GM19023 (cell line): Measurements from ENCODE around the gene ADAM15.
A peak's percentile ranks its signal among the peaks of the same experiment; 100 is the strongest.

ENCODE experiments used
- ATAC-seq: cut with Tn5 transposase; IDR thresholded peaks from one replicate; pipeline ENCODE4 v1.9.1; 2021; ENCODE audit warnings: mild to moderate bottlenecking, moderate library complexity; ENCODE audit not compliant: unreplicated experiment

Gene ADAM15

GRCh38 chr1:155050560-155051341 is at the start of gene ADAM15:
Gene ADAM15, plus strand, starts transcription at chr1:155051316. Its CDS starts 71 bp downstream, at chr1:155051387.
- peak; percentile 78 for ATAC-seq

- no peak for ATAC-seq
Measured at GRCh38 chr1:155001425-155001674, 49.8 kb upstream of the ADAM15 start.

GRCh38 chr1:155001675-155002463 is 49.2 kb upstream of the ADAM15 start:
- peak; percentile 56 for ATAC-seq

- peak; percentile 5 for ATAC-seq
Measured at GRCh38 chr1:155002464-155003226, 48.5 kb upstream of the ADAM15 start, which contains the start of gene ZBTB7B. Gene ZBTB7B, plus strand, starts transcription at chr1:155002802. Its CDS starts 11,859 bp downstream, at chr1:155014661.

- no peak for ATAC-seq
Measured at GRCh38 chr1:155003227-155003765, 47.8 kb upstream of the ADAM15 start.

GRCh38 chr1:155003766-155004351 is 47.3 kb upstream of the ADAM15 start:
- no peak for ATAC-seq

- no peak for ATAC-seq
Measured at GRCh38 chr1:155004352-155005075, 46.6 kb upstream of the ADAM15 start.

GRCh38 chr1:155005076-155006011 is 45.8 kb upstream of the ADAM15 start:
- no peak for ATAC-seq

- ATAC-seq = no peak
Measured at GRCh38 chr1:155006601-155007101, 44.5 kb upstream of the ADAM15 start.

- ATAC-seq = no peak
Measured at GRCh38 chr1:155007251-155007828, 43.8 kb upstream of the ADAM15 start.

GRCh38 chr1:155008015-155008941 is 42.8 kb upstream of the ADAM15 start:
- ATAC-seq = no peak

GRCh38 chr1:155009221-155009711 is 41.9 kb upstream of the ADAM15 start:
- ATAC-seq = no peak

GRCh38 chr1:155009742-155010141 is 41.4 kb upstream of the ADAM15 start:
- no peak for ATAC-seq

- ATAC-seq = no peak
Measured at GRCh38 chr1:155010211-155010918, 40.8 kb upstream of the ADAM15 start.

- ATAC-seq = no peak
Measured at GRCh38 chr1:155011004-155011416, 40.1 kb upstream of the ADAM15 start.

GRCh38 chr1:155011437-155012025 is 39.6 kb upstream of the ADAM15 start:
- ATAC-seq = no peak
